Spleen (tissue), 11 donors: Measurements from ENCODE around the gene TDP2. TPM values are rescaled to one million over a fixed set of nuclear protein-coding genes. Genes with fewer than 3 reads are reported as not detected.

ENCODE experiments used
- DNase-seq: peaks from one replicate; pipeline ENCODE4 v3.0.0-alpha.2; 2020
- H3K27ac ChIP-seq, 8 donors: fragments of 200-600 bp; sonication (generic) in 7 of 8; 1 replicate in 4 of 8; 2 replicates in 4 of 8; pipeline versions ENCODE4 v1.5.0 to v1.8.0; 2016 to 2021; ENCODE audit warnings: inconsistent platforms in 4 of 8, mild to moderate bottlenecking in 4 of 8, moderate library complexity in 1 of 8
- H3K27me3 ChIP-seq, 7 donors: fragments of 200-600 bp; sonication (generic) in 6 of 7; replicated peaks in 1 of 7; 1 replicate in 4 of 7; 2 replicates in 3 of 7; pipeline versions ENCODE4 v1.5.0 to v1.8.0; 2016 to 2021; ENCODE audit warnings: inconsistent platforms in 3 of 7, mild to moderate bottlenecking in 1 of 7
- H3K36me3 ChIP-seq, 6 donors: fragments of 200-600 bp; sonication (generic) in 5 of 6; 1 replicate in 4 of 6; 2 replicates in 2 of 6; pipeline versions ENCODE4 v1.5.0 to v1.8.0; 2016 to 2021; ENCODE audit warnings: inconsistent platforms in 2 of 6
- H3K4me1 ChIP-seq, 6 donors: fragments of 200-600 bp; sonication (generic) in 5 of 6; 1 replicate in 3 of 6; 2 replicates in 3 of 6; pipeline versions ENCODE4 v1.5.0 to v1.8.0; 2016 to 2021; ENCODE audit warnings: inconsistent platforms in 3 of 6
- H3K4me3 ChIP-seq, 8 donors: fragments of 200-600 bp; sonication (generic) in 7 of 8; 1 replicate in 4 of 8; 2 replicates in 4 of 8; pipeline versions ENCODE4 v1.5.0 to v1.8.0; 2016 to 2021; ENCODE audit warnings: inconsistent platforms in 4 of 8, mild to moderate bottlenecking in 4 of 8, moderate library complexity in 2 of 8
- H3K9me3 ChIP-seq, 8 donors: fragments of 200-600 bp; sonication (generic) in 7 of 8; 1 replicate in 4 of 8; 2 replicates in 4 of 8; pipeline versions ENCODE4 v1.5.0 to v1.8.0; 2016 to 2021; ENCODE audit warnings: inconsistent platforms in 4 of 8
- POLR2A ChIP-seq, 3 donors: fragments of 450-650 bp; IDR thresholded peaks; one replicate each; pipeline ENCODE4 v1.5.1; 2017; ENCODE audit warnings: antibody characterized with exemption in 3 of 3, mild to moderate bottlenecking in 1 of 3
- POLR2AphosphoS5 ChIP-seq, 3 donors: sonication (generic); formaldehyde crosslinking; IDR thresholded peaks; one replicate each; pipeline ENCODE4 v1.5.1; 2017; ENCODE audit warnings: antibody characterized with exemption in 3 of 3
- WGBS, 5 donors: extraction: QIAGEN DNeasy Blood & Tissue Kit in 3 of 5; methylation state at CpG; one replicate each; pipeline versions ENCODE4 v1.1.5 to v1.1.7; 2013 to 2018; 5-methylcytosine and 5-hydroxymethylcytosine counted together
- intact Hi-C: fragments of 100-400 bp; cut with DNase I; formaldehyde crosslinking; loops from one replicate; pipeline ENCODE4 v1.15.0; 2023; ENCODE audit warnings: low total_unique reads
- polyA plus RNA-seq, 3 donors: library from polyadenylated mRNA; stranded (reverse); fragments of 200-250 nt; gene quantifications; one replicate each; pipeline ENCODE4 v1.2.1, GENCODE V29; 2013
- total RNA-seq, 7 donors: library from RNA; depleted of rRNA in 3 of 7; stranded (reverse); fragments of >200 nt in 3 of 7; fragmentation: NEBNext Ultra II Directional in 4 of 7; extraction: Animal tissue kit (Norgen Biotek cat#: 25700) in 4 of 7; gene quantifications; one replicate each; pipeline versions ENCODE4 v1.1.0 to v1.2.1, GENCODE V29; 2016 to 2021
- TF ChIP-seq, protein P1 (sequence below), 11 experiments: fragments of 200-600 bp in 7 of 11; fragments of 450-650 bp in 4 of 11; sonication (generic) in 4 of 11; IDR thresholded peaks in 8 of 11; conservative IDR thresholded peaks in 3 of 11; 1 replicate in 7 of 11; 2 replicates in 4 of 11; pipeline versions ENCODE4 v1.4.0 to v1.8.0; 2016 to 2021; ENCODE audit warnings: antibody characterized with exemption in 11 of 11, inconsistent platforms in 4 of 11, mild to moderate bottlenecking in 1 of 11
- donor health status: healthy with polysubstance abuse.
- donor health status: DM: no; HTN: no; CAD: no; lungs with moderate emphysema.
- donor health status: DM: no; HTN: no; CAD: no.
- donor health status: Bipolar disorder and iron deficiency.
- donor health status: healthy.
- donor health status: DM: no; HTN: no; CAD: no.
- donor health status: DM: yes; HTN: yes; CAD: no.

TDP2 gene
- total and polyA plus RNA-seq, 10 donors, result 36.0 to 61.7 (median 44.9) TPM

DNA sequence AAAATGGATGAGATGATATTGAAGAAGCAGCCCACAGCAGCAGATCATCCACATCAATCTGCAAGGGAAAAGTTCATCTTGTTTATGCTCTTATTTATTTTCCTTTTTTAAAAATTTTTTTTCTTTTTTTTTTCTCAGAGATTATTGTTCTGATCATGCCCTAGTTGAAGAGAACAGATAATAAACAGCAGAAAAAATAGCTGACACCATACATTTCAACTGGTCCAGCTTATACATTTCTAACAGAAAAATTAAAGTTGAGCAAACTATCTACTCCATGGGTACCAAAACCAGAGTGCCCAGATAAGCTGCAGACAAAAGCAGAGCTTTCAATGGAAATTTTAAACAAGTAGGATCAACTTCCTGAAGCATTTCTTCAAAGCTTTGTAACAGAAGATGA, 30.0 kb downstream of the TDP2 start:
- no peaks in the 10 kb centered on the region for H3K4me1 ChIP-seq
- DNase-seq, result no peak
- TF ChIP-seq POLR2AphosphoS5 (IDR thresholded peaks at IDR 0.05), result no peak
- TF ChIP-seq, protein P1, sequence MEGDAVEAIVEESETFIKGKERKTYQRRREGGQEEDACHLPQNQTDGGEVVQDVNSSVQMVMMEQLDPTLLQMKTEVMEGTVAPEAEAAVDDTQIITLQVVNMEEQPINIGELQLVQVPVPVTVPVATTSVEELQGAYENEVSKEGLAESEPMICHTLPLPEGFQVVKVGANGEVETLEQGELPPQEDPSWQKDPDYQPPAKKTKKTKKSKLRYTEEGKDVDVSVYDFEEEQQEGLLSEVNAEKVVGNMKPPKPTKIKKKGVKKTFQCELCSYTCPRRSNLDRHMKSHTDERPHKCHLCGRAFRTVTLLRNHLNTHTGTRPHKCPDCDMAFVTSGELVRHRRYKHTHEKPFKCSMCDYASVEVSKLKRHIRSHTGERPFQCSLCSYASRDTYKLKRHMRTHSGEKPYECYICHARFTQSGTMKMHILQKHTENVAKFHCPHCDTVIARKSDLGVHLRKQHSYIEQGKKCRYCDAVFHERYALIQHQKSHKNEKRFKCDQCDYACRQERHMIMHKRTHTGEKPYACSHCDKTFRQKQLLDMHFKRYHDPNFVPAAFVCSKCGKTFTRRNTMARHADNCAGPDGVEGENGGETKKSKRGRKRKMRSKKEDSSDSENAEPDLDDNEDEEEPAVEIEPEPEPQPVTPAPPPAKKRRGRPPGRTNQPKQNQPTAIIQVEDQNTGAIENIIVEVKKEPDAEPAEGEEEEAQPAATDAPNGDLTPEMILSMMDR (IDR thresholded peaks at IDR 0.05 in 8 of 11, conservative IDR thresholded peaks at IDR 0.05 in 3 of 11), result no peak
- no peak overlapping the region for H3K4me3 ChIP-seq
- intact Hi-C loops, result no loop called here
- no peak overlapping the region for H3K27ac ChIP-seq
- H3K27me3 ChIP-seq, result peaks cover 0 to 12% (median 0%) of the 10 kb centered on the region in 7 donors
- H3K36me3 ChIP-seq, result no peaks in the 10 kb centered on the region
- H3K9me3 ChIP-seq, result peaks cover 0 to 17% (median 4%) of the 10 kb centered on the region in 8 donors

DNA sequence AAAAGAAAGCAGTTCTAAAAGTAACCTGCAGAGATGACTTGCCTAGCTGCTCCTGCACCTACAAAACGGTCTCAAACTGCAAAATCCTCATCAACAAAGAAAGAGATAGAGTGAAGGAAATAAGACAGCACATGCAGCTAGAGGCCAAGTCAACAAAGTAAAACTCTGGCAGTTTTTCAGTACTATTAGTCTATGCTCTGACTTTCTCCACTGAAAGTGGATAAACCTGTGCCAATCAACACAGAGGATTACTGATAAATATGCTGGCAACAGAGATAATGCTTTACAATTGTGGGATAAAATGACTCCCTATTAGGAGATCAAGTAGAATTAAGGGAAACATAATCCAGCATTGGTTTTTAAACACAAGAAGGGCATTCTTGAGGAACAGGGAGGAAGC, 34.1 kb downstream of the TDP2 start:
- intact Hi-C loops, result no loop called here

GRCh38 chr6:24631671-24632070, 35.0 kb downstream of the TDP2 start:
- 53 to 74% (median 54%) methylated on average over 5 of the region's 5 CpGs for WGBS, 5 donors
- Histone ChIP-seq H3K4me1 (no peaks in the 10 kb centered on the region), H3K9me3 (peaks cover 0 to 10% (median 3%) of the 10 kb centered on the region in 8 donors), H3K36me3 (no peaks in the 10 kb centered on the region), H3K27ac (no peak overlapping the region), H3K4me3 (no peak overlapping the region), H3K27me3 (peaks cover 0 to 12% (median 0%) of the 10 kb centered on the region in 7 donors)
- DNase-seq, result no peak
- TF ChIP-seq POLR2AphosphoS5 (IDR thresholded peaks at IDR 0.05) (no peak), POLR2A (IDR thresholded peaks at IDR 0.05) (no peak)
- TF ChIP-seq, protein P1 (IDR thresholded peaks at IDR 0.05 in 8 of 11, conservative IDR thresholded peaks at IDR 0.05 in 3 of 11), result no peak
- intact Hi-C loops, result no loop called here

More for the DNA sequence above, 34.1 kb downstream of the TDP2 start:
- no peaks in the 10 kb centered on the region for H3K4me1 ChIP-seq
- no peaks in the 10 kb centered on the region for H3K36me3 ChIP-seq
- H3K4me3 ChIP-seq, result no peak overlapping the region
- TF ChIP-seq POLR2AphosphoS5 (IDR thresholded peaks at IDR 0.05) (no peak), POLR2A (IDR thresholded peaks at IDR 0.05) (no peak)
- TF ChIP-seq, protein P1 (IDR thresholded peaks at IDR 0.05 in 8 of 11, conservative IDR thresholded peaks at IDR 0.05 in 3 of 11), result no peak
- DNase-seq, result no peak
- peaks cover 0 to 12% (median 0%) of the 10 kb centered on the region in 7 donors for H3K27me3 ChIP-seq
- peaks cover 0 to 10% (median 4%) of the 10 kb centered on the region in 8 donors for H3K9me3 ChIP-seq
- 47 to 82% (median 74%) methylated on average over 1 of the region's 1 CpG for WGBS, 5 donors
- H3K27ac ChIP-seq, result no peak overlapping the region

GRCh38 chr6:24630856-24631505, 35.7 kb downstream of the TDP2 start:
- Histone ChIP-seq H3K36me3 (no peaks in the 10 kb centered on the region), H3K9me3 (peaks cover 0 to 8% (median 0%) of the 10 kb centered on the region in 8 donors), H3K4me1 (no peaks in the 10 kb centered on the region), H3K4me3 (no peak overlapping the region), H3K27ac (no peak overlapping the region), H3K27me3 (peaks cover 0 to 11% (median 0%) of the 10 kb centered on the region in 7 donors)
- 69 to 79% (median 77%) methylated on average over 5 of the region's 5 CpGs for WGBS, 5 donors
- intact Hi-C loops, result no loop called here
- TF ChIP-seq, protein P1 (IDR thresholded peaks at IDR 0.05 in 8 of 11, conservative IDR thresholded peaks at IDR 0.05 in 3 of 11), result no peak
- TF ChIP-seq POLR2A (IDR thresholded peaks at IDR 0.05) (no peak), POLR2AphosphoS5 (IDR thresholded peaks at IDR 0.05) (no peak)
- DNase-seq, result no peak
